ENCODE results near the gene RBM44. TPM values are rescaled to one million over a fixed set of nuclear protein-coding genes. Genes with fewer than 3 reads are reported as not detected.

Gene RBM44
- total and polyA plus RNA-seq, 2 experiments from 2014 or later = 0.11 TPM; not detected in 1

DNA sequence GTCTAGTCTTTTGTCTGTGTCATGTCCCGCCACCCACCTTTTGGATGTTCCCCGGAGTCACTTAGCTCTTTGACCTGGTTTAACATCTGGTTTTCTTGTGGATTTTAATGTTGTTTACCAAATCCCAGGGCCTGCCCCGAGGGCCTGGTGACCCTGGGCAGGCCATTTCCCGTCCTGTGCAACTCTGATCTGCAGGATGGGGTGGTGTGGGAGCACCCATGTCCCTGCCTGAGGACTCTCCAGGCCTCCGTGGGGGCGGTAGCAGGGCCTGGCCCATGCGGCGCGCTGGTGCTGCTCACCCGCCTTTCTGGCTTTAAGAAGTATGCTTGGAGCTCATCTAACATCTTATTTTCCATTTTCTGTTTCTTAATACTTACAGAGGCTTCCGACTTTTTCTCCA is 71.5 kb downstream of the RBM44 start:
- Histone ChIP-seq H3K4me3 (no peak overlapping the region), H3K27me3 (replicated peaks; ENCODE audit: insufficient read depth) (no peaks in the 10 kb centered on the region), H2AFZ (no peak overlapping the region), H3K79me2 (ENCODE audit: insufficient read depth) (no peaks in the 10 kb centered on the region), H3K9me2 (ENCODE audit: insufficient read depth) (no peaks in the 10 kb centered on the region), H3K4me2 (ENCODE audit: unreplicated experiment) (no peak overlapping the region), H3K9me3 (ENCODE audit: low read depth) (no peaks in the 10 kb centered on the region), H3F3A (ENCODE audit: insufficient read depth) (peaks cover 13% of the 10 kb centered on the region), H3K27ac (no peak overlapping the region), H3K9ac (no peak overlapping the region), H4K20me1 (ENCODE audit: insufficient read depth) (no peaks in the 10 kb centered on the region), H3K4me1 (ENCODE audit: insufficient read depth) (peaks cover 30% of the 10 kb centered on the region), H3K36me3 (ENCODE audit: low read depth) (no peaks in the 10 kb centered on the region)
- no peak for DNase-seq
- in situ Hi-C loops (cut with MboI) = no loop called here
- no peak for TF ChIP-seq EZH2 (IDR thresholded peaks at IDR 0.05; ENCODE audit: insufficient read depth, poor library complexity, severe bottlenecking)
- no peak for TF ChIP-seq EZH2phosphoT487 (IDR thresholded peaks at IDR 0.05; ENCODE audit: insufficient read depth, low read depth)
- WGBS, 2 experiments (ENCODE audit: low coverage in 1 of 2, low lambda C conversion rate in 2 of 2, missing lambda C conversion rate in 2 of 2) = 76 to 84% methylated on average over 11 of the region's 11 CpGs

DNA sequence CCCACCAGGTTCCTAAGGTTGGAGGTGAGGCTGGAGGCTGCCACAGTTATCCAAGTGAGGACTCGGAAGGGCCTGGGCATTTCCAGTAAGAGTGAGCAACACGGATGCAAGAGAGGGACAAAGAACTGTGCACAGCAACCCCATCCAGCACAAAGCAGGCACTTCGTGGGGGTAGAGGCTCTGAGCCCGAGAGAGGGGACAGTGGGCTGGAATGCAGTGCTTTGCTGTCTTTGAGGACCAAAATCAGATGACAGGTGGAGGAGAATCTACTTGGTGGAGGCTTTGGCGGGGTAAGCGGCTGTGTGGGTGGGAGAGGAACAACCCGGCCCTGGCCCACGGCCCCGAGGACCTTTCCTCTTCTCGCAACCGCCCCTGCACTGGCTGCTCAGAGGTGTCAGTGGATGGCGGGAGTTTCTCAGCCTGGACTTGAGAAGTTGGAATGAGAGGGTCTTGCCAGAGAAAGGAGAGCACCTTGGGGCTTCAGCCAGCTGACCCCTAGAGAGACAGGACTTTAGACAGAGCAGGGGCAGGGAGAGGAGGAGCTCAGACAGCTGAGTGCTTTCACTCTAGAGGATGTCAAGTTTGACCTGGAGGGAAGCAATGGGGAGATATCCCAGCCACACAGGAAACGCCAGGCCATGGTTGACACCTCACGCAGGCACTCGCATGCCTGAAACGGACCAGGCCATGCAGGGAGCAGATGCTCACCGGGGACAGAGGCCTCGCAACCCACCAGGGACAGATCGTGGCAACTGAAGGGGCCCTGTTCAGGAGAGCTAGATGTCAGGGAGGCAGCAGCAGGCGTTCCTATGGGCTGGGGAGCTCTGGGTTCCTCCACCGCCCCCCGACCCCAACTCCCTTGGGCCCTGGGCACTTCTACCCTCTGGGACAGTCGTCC is 72.4 kb downstream of the RBM44 start:
- Histone ChIP-seq H3K27ac (no peak overlapping the region), H3K4me1 (ENCODE audit: insufficient read depth) (peaks cover 22% of the 10 kb centered on the region)

DNA sequence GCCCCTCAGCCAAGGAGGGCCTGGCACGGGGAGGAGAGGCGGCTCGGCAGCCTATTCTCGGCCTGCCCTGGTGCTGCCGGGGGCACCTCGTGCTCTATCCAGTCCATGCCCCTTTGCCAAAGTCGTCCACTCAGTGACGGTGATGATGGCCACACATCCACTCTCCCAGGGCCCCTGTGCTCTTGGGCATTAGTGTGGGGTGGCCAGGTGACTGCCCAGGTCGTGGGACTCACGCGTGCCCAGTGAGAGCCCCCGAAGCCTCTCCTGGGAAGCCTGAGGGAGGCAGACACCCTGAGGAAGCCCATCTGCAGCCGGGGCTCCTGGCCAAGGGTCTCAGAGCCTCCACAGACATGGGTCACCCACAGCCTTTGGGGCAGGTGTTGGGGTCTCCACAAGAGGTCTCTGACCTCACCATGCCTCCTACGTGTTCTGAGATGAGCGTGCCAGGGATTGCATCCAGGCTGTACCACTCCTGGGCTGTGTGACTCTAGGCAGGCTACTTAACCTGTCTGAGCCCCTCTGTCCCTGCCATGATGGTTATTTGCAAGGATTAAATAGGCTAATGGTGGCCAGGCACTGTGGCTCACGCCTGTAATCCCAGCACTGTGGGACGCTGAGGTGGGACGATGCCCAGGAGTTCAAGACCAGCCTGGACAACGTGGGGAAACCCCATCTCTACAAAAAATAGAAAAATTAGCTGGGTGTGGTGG is 73.8 kb downstream of the RBM44 start:
- Histone ChIP-seq H3K36me3 (ENCODE audit: low read depth) (no peaks in the 10 kb centered on the region), H3K4me3 (no peak overlapping the region), H3K4me1 (ENCODE audit: insufficient read depth) (peaks cover 15% of the 10 kb centered on the region), H4K20me1 (ENCODE audit: insufficient read depth) (no peaks in the 10 kb centered on the region), H3K79me2 (ENCODE audit: insufficient read depth) (no peaks in the 10 kb centered on the region), H2AFZ (no peak overlapping the region), H3K27ac (no peak overlapping the region), H3K9me3 (ENCODE audit: low read depth) (no peaks in the 10 kb centered on the region), H3K27me3 (replicated peaks; ENCODE audit: insufficient read depth) (no peaks in the 10 kb centered on the region), H3K9me2 (ENCODE audit: insufficient read depth) (no peaks in the 10 kb centered on the region), H3K9ac (no peak overlapping the region), H3F3A (ENCODE audit: insufficient read depth) (no peaks in the 10 kb centered on the region; the same call in 1 of the 2 replicates), H3K4me2 (ENCODE audit: unreplicated experiment) (no peak overlapping the region)
- in situ Hi-C loops (cut with MboI) = no loop called here
- WGBS, 2 experiments (ENCODE audit: low coverage in 1 of 2, low lambda C conversion rate in 2 of 2, missing lambda C conversion rate in 2 of 2) = 87 to 88% methylated on average over 16 to 19 of the region's 19 CpGs
- DNase-seq = no peak
- TF ChIP-seq EZH2 (IDR thresholded peaks at IDR 0.05; ENCODE audit: insufficient read depth, poor library complexity, severe bottlenecking) (no peak), EZH2phosphoT487 (IDR thresholded peaks at IDR 0.05; ENCODE audit: insufficient read depth, low read depth) (no peak)

More for the DNA sequence above, 72.4 kb downstream of the RBM44 start:
- Histone ChIP-seq H3K9me3 (ENCODE audit: low read depth) (no peaks in the 10 kb centered on the region), H3F3A (ENCODE audit: insufficient read depth) (peaks cover 5% of the 10 kb centered on the region; the same call in 1 of the 2 replicates), H4K20me1 (ENCODE audit: insufficient read depth) (no peaks in the 10 kb centered on the region), H2AFZ (no peak overlapping the region), H3K9me2 (ENCODE audit: insufficient read depth) (no peaks in the 10 kb centered on the region), H3K4me2 (ENCODE audit: unreplicated experiment) (no peak overlapping the region), H3K27me3 (replicated peaks; ENCODE audit: insufficient read depth) (no peaks in the 10 kb centered on the region), H3K36me3 (ENCODE audit: low read depth) (no peaks in the 10 kb centered on the region), H3K79me2 (ENCODE audit: insufficient read depth) (no peaks in the 10 kb centered on the region), H3K4me3 (no peak overlapping the region), H3K9ac (no peak overlapping the region)
- DNase-seq = no peak
- in situ Hi-C loops (cut with MboI) = no loop called here
- 89 to 90% methylated on average over 23 of the region's 23 CpGs for WGBS, 2 experiments (ENCODE audit: low coverage in 1 of 2, low lambda C conversion rate in 2 of 2, missing lambda C conversion rate in 2 of 2)
- TF ChIP-seq EZH2phosphoT487 (IDR thresholded peaks at IDR 0.05; ENCODE audit: insufficient read depth, low read depth) (no peak), EZH2 (IDR thresholded peaks at IDR 0.05; ENCODE audit: insufficient read depth, poor library complexity, severe bottlenecking) (no peak)

DNA sequence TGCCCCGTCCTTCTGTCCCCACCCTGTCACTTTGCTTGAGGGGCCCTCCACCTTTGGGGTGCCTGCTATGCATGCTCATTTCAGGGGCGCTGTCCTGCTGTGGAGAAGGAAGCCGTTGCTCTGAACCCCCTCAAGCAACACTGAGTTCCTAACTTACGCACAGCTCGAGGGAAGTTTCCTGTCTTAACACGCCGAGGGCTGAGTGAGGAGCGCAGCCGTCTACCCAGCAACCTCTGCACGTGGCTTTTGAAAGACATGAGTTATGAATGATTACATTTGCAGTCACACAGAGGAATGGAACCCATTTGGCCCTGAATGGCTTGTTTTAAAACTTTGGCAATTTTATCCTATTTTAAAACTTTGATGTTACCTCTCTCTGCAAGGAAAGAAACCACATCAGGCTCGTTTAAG is 74.8 kb downstream of the RBM44 start:
- DNase-seq = no peak
- Histone ChIP-seq H3K9me3 (ENCODE audit: low read depth) (no peaks in the 10 kb centered on the region), H3K4me3 (no peak overlapping the region), H3K9me2 (ENCODE audit: insufficient read depth) (no peaks in the 10 kb centered on the region), H2AFZ (no peak overlapping the region), H3K36me3 (ENCODE audit: low read depth) (no peaks in the 10 kb centered on the region), H3K4me2 (ENCODE audit: unreplicated experiment) (no peak overlapping the region), H3K27ac (no peak overlapping the region), H3K9ac (no peak overlapping the region), H3K79me2 (ENCODE audit: insufficient read depth) (no peaks in the 10 kb centered on the region), H4K20me1 (ENCODE audit: insufficient read depth) (no peaks in the 10 kb centered on the region), H3F3A (ENCODE audit: insufficient read depth) (no peaks in the 10 kb centered on the region; the same call in 1 of the 2 replicates), H3K27me3 (replicated peaks; ENCODE audit: insufficient read depth) (no peaks in the 10 kb centered on the region), H3K4me1 (ENCODE audit: insufficient read depth) (peaks cover 15% of the 10 kb centered on the region)
- TF ChIP-seq EZH2phosphoT487 (IDR thresholded peaks at IDR 0.05; ENCODE audit: insufficient read depth, low read depth) (no peak), EZH2 (IDR thresholded peaks at IDR 0.05; ENCODE audit: insufficient read depth, poor library complexity, severe bottlenecking) (no peak)
- in situ Hi-C loops (cut with MboI) = no loop called here
- 89% methylated on average over 11 of the region's 11 CpGs for WGBS, 2 experiments (ENCODE audit: low coverage in 1 of 2, low lambda C conversion rate in 2 of 2, missing lambda C conversion rate in 2 of 2)
